DMS153 (cell line): ENCODE measurements around the gene HNRNPDL.
A peak's percentile ranks its signal among the peaks of the same experiment; 100 is the strongest.
"Not testable (repeated sequence)": the region's sequence is repeated elsewhere in the genome, so short reads cannot be mapped to it uniquely, and the experiment has no call there.

ENCODE experiments used
- DNase-seq: peaks from one replicate; lab custom pipeline; 2025; lab: John Stamatoyannopoulos, UW

HNRNPDL gene

DNA sequence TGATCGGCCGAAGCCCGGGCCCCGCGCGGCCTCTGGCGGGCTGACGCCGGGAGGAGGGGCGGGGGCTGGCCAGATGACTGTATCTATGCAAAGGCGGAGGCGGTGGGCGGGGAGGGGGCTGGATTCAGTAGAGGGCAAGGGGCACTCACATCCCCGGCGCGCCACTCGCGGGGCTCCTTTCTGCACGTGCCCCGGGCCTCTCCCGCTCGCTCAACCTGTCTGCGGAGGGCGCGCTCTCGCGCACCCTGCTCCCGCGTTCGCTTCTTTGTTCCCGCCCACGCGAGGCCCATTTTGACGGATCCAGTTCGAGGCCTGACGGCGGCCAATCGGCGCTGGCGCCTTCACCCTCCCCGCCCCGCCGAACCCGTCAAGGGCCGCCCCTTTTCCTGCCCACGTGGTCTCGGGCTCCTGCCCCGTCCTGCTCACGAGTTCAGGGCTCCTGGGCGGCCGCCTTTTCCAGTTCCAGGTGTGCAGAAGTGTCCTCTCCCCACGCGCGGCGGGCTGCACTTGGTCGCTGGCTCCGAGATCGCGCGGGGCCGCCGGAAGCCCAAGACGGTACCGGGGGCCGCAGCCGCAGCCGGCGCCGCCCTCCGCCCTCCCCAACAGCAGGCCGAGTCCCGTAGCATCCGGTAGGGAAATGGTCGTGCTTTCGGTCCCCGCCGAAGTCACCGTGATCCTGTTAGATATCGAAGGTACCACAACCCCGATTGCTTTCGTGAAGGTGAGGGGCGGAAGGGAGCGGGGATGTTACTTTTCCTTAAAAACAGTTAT lies at the start of gene HNRNPDL, which contains the start of gene ENOPH1:
HNRNPDL (minus strand) TSS at position 270 of the 771 bp plus-strand sequence. CDS start 772 bp downstream, outside the sequence.
ENOPH1 (plus strand) TSS at position 398 of the 771 bp plus-strand sequence; CDS start at position 638, 240 bp downstream.
- peak; percentile 91 for DNase-seq

DNA sequence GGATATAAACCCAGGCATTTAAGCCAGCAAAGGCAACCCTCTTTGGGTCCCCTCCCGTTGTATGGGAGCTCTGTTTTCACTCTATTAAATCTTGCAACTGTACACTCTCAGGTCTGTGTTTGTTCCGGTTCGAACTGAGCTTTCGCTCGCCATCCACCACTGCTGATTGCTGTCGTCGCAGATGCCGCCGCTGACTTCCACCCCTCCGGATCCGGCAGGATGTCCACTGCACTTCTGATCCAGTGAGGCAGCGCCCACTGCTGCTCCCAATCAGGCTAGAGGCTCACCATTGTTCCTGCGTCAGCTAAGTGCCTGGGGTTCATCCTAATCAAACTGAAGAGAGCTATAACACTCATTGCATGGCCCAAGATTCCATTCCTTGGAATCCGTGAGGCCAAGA lies 49.3 kb upstream of the HNRNPDL start:
- DNase-seq = no peak

DNA sequence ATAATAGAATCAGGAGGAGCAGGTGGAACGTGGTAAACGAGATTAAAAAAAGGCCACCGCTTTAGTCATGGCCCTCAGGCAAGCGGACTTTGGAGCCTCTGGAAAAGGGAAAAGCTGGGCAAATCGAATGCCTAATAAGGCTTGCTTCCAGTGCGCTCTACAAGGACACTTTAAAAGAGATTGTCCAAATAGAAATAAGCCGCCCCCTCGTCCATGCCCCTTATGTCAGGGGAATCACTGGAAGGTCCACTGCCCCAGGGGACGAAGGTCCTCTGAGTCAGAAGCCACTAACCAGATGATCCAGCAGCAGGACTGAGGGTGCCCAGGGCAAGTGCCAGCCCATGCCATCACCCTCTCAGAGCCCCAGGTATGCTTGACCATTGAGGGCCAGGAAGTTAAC lies 47.2 kb upstream of the HNRNPDL start:
- not testable (repeated sequence) for DNase-seq

DNA sequence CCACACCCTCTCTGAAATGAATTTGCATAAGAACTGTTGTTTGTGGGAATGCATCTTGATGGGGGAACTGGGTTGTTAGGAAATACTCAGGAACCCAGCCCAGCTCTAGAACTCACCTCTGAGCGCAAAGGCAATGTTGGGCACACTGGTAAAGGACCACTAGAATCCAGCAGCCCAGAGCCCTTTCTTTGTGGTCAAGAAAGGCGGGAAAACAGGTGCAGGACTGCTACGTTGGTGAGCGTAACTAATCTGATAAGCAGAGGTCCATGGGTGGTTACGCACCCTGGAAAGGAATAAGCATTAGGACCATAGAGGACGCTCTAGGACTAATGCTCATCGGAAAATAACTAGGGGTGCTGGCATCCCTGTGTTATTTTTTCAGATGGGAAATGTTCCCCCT lies 45.7 kb upstream of the HNRNPDL start:
- DNase-seq = not testable (repeated sequence)

DNA sequence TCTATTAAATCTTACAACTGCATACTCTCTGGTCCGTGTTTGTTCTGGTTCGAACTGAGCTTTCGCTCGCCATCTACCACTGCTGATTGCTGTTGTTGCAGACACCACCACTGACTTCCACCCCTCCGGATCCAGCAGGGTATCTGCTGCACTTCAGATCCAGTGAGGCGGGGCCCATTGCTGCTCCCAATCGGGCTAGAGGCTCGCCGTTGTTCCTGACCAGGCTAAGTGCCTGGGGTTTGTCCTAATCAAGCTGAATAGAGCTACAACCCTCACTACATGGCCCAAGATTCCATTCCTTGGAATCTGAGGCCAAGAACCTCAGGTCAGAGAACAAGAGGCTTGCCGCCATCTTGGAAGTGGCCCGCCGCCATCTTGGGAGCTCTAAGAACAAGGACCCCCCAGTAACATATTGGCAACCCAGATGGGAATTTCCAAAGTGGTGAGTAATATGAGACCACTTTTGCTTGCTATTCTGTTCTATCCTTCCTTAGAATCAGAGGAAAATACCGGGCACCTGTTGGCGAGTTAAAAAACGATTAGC lies 43.4 kb upstream of the HNRNPDL start:
- no peak for DNase-seq

DNA sequence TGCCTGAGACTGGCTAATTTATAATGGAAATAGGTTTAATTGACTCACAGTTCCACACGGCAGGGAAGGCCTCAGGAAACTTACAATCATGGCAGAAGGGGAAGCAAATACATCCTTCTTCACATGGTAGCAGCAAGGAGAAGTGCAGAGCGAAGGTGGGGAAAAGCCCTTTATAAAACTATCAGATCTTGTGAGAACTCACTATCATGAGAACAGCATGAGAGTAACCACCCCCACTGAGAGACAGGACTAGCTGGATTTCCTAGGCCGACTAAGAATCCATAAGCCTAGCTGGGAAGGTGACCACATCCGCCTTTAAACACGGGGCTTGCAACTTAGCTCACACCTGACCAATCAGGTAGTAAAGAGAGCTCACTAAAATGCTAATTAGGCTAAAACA lies 42.8 kb upstream of the HNRNPDL start:
- not testable (repeated sequence) for DNase-seq

DNA sequence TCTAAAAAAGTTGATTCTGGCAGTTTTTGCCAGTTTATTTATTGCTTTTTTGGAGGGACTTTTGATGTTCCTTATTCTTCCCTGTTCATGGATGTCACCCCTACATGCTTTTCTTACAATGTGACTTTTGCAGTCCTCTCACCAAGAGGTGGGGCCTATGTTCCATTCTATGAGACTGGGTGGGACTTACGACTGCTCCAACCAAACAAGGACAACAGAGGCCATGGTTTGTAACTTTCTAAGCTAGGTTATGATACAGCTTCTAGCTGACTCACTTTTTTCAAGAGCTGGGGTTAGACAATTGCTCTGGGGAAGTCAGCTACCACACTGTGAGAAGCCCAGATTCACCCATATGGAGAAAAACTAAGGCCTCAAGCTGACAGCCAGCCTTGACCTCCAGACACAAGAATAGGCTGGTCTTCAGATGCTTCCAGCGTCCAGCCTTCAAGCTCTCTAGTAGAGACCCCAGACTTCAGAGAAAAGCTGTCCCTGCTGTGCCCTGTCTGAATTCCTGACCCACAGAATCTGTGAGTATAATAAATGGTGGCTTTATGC lies 39.6 kb upstream of the HNRNPDL start:
- DNase-seq = no peak

DNA sequence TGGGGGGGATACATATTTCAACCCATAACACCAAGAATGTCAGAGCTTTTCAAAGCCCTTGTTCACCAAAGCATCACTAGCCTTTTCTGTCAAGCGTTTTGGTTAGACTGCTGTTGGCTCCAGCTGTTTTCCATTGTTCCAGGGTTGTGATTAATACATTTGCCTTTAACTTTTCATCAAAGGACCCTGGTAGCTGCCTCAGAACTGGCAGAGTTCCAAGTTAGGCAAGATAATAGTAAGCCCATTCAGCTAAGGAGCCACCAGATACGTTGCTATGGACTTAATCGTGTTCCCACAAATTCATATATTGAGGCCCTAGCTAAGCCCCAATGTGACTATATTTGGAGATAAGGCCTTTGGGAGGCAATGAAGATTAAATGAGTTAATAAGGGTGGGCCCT lies 37.2 kb upstream of the HNRNPDL start:
- no peak for DNase-seq

DNA sequence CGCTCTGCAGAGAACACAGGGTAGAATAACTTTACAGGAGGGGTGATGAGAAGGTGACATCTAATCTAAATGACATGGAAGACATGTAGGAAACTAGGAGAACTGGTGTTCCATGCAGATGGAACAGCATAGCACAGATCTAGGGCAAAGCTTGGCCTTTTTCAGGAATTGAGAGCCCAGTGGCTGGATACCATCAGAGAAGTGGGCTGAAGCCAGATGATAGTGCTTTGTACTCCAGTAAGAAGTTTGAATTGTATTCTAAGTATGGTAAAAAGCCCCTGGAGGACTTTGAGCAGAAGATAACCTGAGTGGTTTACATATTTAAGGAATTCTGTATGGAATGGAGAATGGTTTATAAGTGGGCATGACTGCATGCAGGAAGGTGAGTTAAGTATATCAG lies 33.0 kb upstream of the HNRNPDL start:
- DNase-seq = no peak

DNA sequence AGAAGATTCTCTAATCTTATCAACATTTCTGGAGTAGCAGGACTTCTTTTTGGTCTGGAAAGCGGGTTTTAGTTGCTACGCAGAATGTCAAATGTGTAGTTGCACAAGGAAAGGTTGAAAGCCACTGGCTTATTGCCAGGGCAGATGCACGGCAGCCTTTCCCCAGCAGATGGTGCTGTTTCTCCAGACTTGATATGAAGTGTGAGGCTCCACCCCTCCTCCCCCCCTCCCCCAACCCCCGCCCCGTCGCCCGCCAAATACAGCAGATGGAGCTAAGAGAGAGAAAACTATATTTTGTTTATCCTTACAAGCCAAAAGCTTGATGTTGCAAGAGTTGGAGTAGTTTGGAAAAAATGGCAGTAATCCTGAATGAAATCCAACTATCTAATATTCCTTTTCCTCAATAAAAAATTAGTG lies 32.2 kb upstream of the HNRNPDL start:
- DNase-seq = peak; percentile 53

DNA sequence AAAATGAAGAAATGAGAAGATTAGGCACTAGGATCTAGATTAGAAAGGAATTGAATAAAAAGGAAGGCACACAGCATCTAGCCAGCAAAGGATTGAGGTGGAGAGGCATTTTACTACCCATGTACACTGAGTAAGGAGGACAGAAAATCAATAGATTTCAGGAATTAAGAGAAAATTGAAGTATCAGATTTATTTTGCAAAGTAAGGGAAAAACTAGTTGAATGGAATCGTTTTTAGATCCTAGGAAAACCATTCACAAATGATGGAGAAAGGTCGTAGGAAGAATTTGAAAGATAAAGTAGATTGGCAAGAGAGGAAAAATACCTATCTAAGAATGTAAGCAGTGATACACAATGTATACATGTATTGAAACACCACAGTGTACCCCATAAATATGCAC lies 31.4 kb upstream of the HNRNPDL start:
- DNase-seq = no peak

DNA sequence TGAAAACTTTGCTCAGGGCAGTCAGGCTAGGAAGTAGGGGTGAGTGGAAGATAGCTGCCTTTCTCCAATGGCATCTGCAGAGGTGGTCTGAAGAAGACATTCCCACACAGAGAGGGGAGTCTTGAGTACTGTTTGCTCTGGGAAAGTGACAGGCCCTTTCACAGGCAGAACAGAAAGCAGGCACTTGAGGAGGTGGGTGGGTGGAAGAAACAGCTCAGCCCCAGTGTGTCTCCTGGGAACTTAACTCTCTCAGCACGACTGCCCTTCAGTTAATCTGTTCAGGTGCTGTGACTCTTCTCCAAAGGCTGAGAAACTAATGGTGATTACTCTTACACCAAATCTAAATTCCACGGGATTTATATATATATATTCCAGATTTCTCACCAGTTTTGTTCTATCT lies 28.5 kb upstream of the HNRNPDL start:
- no peak for DNase-seq

DNA sequence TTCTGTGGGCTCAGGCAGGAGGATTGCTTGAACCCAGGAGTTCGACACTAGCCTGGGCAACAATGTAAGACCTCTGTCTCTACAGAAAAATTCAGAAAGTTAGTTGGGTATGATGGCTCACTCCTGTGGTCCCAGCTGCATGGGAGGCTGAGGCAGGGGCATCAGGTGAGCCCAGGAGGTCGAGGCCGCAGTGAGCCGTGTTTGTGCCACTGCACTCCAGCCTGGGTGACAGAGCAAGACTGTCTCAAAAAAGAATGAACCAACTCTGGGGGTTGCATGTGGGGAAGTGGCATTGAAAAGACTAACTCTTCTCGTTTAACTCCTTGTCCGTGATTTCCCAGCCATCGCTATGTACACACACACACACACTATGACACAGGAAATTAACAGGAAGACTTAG lies 27.0 kb upstream of the HNRNPDL start:
- no peak for DNase-seq

DNA sequence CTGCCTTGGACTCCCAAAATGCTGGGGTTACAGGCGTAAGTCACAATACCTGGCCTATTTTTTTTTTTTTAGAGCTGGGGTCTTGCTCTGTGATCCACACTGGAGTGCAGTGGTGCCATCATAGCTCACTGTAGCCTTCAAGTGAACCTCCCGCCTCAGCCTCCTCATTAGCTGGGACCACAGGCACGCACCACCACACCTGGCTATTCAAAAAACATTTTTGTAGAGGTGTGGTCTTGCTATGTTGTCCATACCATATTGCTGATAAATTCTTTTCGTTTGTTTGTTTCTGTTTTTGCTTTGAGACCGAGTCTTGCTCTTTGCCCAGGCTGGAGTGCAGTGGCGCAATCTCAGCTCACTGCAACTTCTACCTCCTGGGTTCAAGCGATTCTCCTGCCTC lies 21.8 kb upstream of the HNRNPDL start:
- DNase-seq = no peak

DNA sequence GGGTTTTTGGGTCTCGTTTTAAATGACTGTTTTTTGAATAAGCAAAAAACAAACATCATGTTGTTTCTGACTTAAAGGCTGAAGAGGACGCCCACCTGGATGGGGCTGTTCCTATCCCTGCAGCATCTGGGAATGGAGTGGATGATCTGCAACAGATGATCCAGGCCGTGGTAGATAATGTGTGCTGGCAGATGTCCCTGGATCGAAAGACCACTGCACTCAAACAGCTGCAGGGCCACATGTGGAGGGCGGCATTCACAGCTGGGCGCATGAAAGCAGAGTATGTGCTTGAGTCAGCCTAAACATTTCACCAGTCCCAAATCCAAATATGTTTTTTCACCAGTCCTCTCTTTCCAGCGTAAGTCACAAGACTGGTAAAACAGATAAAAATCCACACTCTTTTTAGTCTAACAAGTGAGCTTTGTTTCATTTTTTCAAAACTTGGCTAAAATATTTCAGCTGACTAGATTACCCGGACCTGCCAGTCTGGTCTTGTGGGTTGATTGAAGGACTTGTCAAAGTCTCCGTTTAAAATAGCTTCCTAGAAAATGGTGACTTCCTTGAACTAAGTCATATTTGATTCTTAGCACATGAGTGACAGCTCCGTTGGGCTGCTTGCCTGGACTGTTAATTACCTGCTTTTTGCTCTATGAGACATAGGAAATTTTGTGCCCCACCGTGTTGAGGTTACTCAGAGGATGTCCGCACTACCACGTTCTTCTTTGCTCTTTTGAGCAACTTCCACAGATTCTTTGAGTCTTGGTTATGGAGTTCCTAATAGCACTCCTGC lies 20.9 kb upstream of the HNRNPDL start:
- DNase-seq = no peak

DNA sequence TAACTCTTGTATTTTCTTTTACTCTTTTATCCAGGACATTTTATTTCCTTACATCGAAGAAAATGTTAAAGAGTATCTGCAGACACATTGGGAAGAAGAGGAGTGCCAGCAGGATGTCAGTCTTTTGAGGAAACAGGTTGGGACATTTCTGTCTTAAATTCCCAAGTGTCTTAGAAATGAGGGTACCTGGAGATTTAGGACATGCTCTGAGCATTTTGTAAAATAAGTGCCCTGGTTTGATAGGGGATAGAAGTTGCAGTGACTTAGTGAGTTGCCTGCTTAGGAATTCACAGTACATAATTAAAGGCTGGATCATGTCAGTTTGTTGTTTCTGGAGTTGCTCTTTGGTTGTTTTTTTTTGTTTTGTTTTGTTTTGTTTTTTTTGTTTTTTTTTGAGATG lies 17.6 kb upstream of the HNRNPDL start:
- no peak for DNase-seq

DNA sequence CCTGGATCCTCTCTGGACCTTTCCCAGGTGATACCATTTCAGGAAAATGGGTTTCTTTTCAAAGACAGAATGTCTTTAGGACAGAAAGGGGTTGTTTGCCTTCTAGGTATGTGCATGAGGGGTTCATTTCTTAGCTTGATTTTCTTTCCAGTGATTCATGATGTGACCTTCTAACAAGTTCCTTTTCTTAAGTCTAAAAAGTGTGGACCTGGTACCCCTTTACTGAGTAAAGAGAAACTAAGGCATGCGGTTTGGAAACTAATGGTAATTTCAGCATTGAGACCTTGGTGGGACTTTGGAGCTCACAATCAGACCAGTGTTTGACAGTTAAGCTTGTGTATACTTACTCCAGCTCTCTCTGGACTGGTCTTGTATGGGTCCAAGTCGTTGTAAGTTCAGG lies 8.8 kb upstream of the HNRNPDL start:
- no peak for DNase-seq

DNA sequence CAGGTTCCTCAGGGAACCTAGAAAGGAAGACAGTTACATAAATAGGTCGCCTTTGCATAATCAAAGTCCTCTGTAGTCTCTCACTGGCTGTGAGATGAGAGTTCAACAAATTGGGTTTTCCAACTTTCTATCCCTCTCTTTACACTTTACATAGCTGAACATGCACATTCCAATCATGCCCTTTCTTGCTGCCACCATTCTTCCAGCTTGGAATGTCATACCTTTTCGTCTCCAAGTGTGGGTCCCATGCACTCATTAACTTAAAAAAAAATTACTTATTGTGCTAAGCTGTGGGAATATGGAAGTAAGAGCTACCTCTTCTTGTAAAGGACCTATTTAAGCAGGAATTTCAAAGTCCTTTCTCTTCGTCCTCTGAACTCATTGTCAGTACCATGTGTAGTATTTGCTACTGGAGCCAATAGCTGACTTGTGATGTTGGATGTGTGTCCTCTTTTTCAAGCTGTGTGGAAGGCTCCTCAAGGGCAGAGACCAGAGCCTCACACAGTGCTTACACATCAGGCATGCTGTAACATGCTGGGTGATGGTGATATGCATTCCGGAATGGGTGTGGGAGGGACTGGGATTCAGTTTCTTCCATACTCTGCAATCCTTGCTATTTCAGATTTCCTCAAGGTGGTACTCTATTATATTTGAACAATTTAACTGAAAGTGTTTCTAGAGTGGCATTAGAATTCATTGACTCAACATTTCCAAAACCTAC lies 7.2 kb upstream of the HNRNPDL start:
- DNase-seq = no peak

DNA sequence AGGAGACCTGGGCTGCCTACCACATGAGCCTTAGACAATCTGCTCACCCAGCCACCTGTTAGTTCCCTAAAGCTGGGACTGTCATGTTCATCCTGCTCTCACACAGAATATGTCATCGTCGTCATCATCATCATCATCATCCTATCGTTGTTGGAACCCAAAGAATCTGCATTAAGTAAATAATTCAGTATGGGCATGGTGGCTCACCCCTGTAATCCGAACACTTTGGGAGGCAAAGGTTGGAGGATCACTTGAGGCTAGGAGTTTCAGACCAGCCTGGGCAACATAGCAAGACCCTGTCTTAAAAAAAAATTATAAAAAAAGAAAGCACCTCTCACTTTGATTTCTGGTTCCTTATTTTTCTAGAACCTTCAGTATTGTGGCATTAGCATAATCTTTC lies 6.5 kb upstream of the HNRNPDL start:
- no peak for DNase-seq

DNA sequence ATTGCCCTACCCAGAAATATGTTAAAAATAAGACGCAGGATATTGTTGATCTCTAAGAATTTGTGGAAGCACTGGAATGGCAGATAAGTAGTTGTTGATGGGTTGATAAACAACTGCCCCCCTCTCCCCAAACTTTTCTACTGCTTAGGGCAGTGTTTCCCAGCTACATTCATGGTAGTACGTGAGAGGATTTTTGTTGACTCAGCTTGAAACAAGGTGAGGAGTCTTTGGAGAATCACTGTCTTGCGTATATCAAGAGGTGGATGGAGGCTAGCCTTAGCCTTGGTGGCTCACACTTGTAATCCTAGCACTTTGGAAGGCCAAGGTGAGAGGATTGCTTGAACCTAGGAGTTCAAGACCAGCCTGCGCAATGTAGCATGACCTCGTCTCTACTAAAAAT lies 5.9 kb upstream of the HNRNPDL start:
- no peak for DNase-seq

DNA sequence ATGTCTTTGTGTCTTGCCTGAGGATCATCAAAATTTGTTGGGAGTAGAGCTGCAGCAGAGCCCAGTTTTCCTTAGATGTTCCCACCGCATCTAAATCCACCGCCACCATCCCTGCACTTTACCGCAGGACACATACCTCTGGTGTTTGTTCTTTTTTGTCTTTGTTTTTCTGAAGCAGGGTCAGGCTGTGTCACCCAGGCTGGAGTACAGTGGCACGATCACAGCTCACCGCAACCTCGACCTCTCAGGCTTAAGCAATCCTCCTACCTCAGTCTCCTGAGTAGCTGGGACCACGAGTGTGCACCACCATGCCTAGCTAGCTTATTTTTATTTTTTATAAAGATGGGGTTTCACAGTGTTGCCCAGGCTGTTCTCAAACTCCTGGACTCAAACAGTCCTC lies 4.7 kb upstream of the HNRNPDL start:
- no peak for DNase-seq

DNA sequence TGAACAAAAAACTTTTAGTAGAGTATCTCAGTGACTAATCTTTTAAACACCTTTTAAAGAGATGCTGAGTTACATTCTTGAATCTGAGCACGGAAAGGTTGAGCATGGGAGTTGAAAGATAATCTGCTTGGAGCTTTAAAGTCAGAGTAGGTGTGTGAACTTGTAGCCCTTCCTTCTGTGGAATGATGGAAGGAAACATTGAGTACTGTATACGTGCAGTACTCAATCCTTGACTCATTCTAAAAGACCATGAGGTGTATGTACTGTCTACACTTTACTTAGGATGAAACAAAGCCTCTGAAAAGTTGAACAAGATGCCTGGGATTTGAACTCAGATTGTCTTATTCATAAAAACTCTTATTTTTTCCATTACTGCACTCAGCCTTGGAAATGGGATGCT lies 3.5 kb upstream of the HNRNPDL start:
- no peak for DNase-seq
